Right atrium auricular region (tissue), 2 donors: ENCODE results near the gene CCDC24. TPM values are rescaled to one million over a fixed set of nuclear protein-coding genes. Genes with fewer than 3 reads are reported as not detected.

ENCODE experiments used
- DNase-seq: peaks from one replicate; pipeline ENCODE4 v3.0.0-alpha.2; 2019; ENCODE audit warnings: low spot score
- H3K27ac ChIP-seq, 2 donors: fragments of 200-600 bp; sonication (generic); 1 replicate in 1 of 2; 2 replicates in 1 of 2; pipeline ENCODE4 v1.5.1; 2016 to 2019
- H3K27me3 ChIP-seq, 2 donors: fragments of 200-600 bp; sonication (generic); one replicate each; pipeline versions ENCODE4 v1.5.1 to v1.6.0; 2017 to 2019
- H3K36me3 ChIP-seq: fragments of 200-600 bp; sonication (generic); one replicate; pipeline ENCODE4 v1.5.1; 2016
- H3K4me1 ChIP-seq, 2 donors: fragments of 200-600 bp; sonication (generic); one replicate each; pipeline versions ENCODE4 v1.5.1 to v1.6.0; 2017 to 2019
- H3K4me3 ChIP-seq, 2 donors: fragments of 200-600 bp; sonication (generic); 1 replicate in 1 of 2; 2 replicates in 1 of 2; pipeline ENCODE4 v1.5.1; 2017 to 2019; ENCODE audit warnings: mild to moderate bottlenecking in 1 of 2, moderate library complexity in 1 of 2
- H3K9me3 ChIP-seq, 2 donors: fragments of 200-600 bp; sonication (generic); one replicate each; pipeline ENCODE4 v1.5.1; 2019
- CTCF ChIP-seq, 2 donors: fragments of 200-600 bp; sonication (generic); IDR thresholded peaks; one replicate each; pipeline ENCODE4 v1.5.1; 2019; ENCODE audit warnings: antibody characterized with exemption in 2 of 2
- total RNA-seq, 2 donors: library from RNA; depleted of rRNA; stranded (reverse); fragments of >200 nt; gene quantifications; one replicate each; pipeline ENCODE4 v1.1.0, GENCODE V29; 2016

The CCDC24 gene
- total RNA-seq, 2 donors from 2014 or later, result 1.6 to 2.0 TPM

- no peak for TF ChIP-seq CTCF (IDR thresholded peaks at IDR 0.05)
- no peaks in the 10 kb centered on the region for H3K27me3 ChIP-seq
- H3K4me3 ChIP-seq, result no peak overlapping the region
- peaks cover 0 to 22% of the 10 kb centered on the region in 2 donors for H3K4me1 ChIP-seq
- no peak for DNase-seq
- no peak overlapping the region for H3K27ac ChIP-seq
- H3K9me3 ChIP-seq, result no peaks in the 10 kb centered on the region
- peaks cover 11% of the 10 kb centered on the region for H3K36me3 ChIP-seq
Measured at GRCh38 chr1:43982808-43983207, 8.6 kb upstream of the CCDC24 start.

- no peak for DNase-seq
- no peak for TF ChIP-seq CTCF (IDR thresholded peaks at IDR 0.05)
Measured at GRCh38 chr1:43983253-43983899, 8.0 kb upstream of the CCDC24 start.

GRCh38 chr1:43984855-43985254, 6.5 kb upstream of the CCDC24 start:
- no peak for DNase-seq

More at GRCh38 chr1:43983253-43983899, 8.0 kb upstream of the CCDC24 start:
- no peak overlapping the region for H3K4me3 ChIP-seq
- H3K9me3 ChIP-seq, result no peaks in the 10 kb centered on the region
- no peak overlapping the region for H3K27ac ChIP-seq
- peaks cover 0 to 16% of the 10 kb centered on the region in 2 donors for H3K4me1 ChIP-seq
- peaks cover 6% of the 10 kb centered on the region for H3K36me3 ChIP-seq
- H3K27me3 ChIP-seq, result no peaks in the 10 kb centered on the region

GRCh38 chr1:43985984-43986595, 5.3 kb upstream of the CCDC24 start:
- TF ChIP-seq CTCF (IDR thresholded peaks at IDR 0.05), result no peak
- no peak for DNase-seq
- H3K36me3 ChIP-seq, result peaks cover 6% of the 10 kb centered on the region
- H3K4me3 ChIP-seq, result no peak overlapping the region
- H3K27ac ChIP-seq, result no peak overlapping the region
- H3K9me3 ChIP-seq, result no peaks in the 10 kb centered on the region
- H3K27me3 ChIP-seq, result no peaks in the 10 kb centered on the region
- peaks cover 0 to 7% of the 10 kb centered on the region in 2 donors for H3K4me1 ChIP-seq

More at GRCh38 chr1:43984855-43985254, 6.5 kb upstream of the CCDC24 start:
- H3K4me1 ChIP-seq, result peaks cover 0 to 6% of the 10 kb centered on the region in 2 donors
- H3K27me3 ChIP-seq, result no peaks in the 10 kb centered on the region
- no peaks in the 10 kb centered on the region for H3K9me3 ChIP-seq
- no peak overlapping the region for H3K27ac ChIP-seq
- H3K36me3 ChIP-seq, result peaks cover 6% of the 10 kb centered on the region
- no peak overlapping the region for H3K4me3 ChIP-seq
- no peak for TF ChIP-seq CTCF (IDR thresholded peaks at IDR 0.05)

GRCh38 chr1:43986712-43987111, 4.7 kb upstream of the CCDC24 start:
- no peak for DNase-seq
- Histone ChIP-seq H3K4me1 (peaks cover 0 to 8% of the 10 kb centered on the region in 2 donors), H3K4me3 (no peak overlapping the region), H3K36me3 (peaks cover 6% of the 10 kb centered on the region), H3K9me3 (no peaks in the 10 kb centered on the region), H3K27ac (no peak overlapping the region), H3K27me3 (no peaks in the 10 kb centered on the region)
- TF ChIP-seq CTCF (IDR thresholded peaks at IDR 0.05), result no peak
